GM21515 (cell line): ENCODE results near the gene APBA2.

Source experiments
- ATAC-seq: cut with Tn5 transposase; IDR thresholded peaks from one replicate; pipeline ENCODE4 v1.9.1; 2021; ENCODE audit not compliant: unreplicated experiment

APBA2 gene

DNA sequence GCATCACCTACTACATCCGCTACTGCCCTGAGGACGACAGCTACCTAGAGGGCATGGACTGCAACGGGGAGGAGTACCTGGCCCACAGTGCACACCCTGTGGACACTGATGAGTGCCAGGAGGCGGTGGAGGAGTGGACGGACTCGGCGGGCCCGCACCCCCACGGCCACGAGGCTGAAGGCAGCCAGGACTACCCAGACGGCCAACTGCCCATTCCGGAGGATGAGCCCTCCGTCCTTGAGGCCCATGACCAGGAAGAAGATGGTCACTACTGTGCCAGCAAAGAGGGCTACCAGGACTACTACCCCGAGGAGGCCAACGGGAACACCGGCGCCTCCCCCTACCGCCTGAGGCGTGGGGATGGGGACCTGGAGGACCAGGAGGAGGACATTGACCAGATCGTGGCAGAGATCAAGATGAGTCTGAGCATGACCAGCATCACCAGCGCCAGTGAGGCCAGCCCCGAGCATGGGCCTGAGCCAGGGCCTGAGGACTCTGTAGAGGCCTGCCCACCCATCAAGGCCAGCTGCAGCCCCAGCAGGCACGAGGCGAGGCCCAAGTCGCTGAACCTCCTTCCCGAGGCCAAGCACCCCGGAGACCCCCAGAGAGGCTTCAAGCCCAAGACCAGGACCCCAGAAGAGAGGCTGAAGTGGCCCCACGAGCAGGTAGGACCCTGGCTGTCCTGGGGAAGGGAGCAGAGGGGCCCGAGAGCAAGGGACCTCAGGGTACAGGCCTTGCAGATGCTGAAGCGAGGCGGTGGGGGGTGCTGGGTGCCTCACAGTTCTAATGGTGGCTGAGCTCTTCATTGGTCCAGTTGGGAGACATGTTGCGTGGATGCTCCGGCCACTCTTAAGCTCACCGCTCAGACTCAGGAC is 168.6 kb downstream of the APBA2 start:
- ATAC-seq: no peak

DNA sequence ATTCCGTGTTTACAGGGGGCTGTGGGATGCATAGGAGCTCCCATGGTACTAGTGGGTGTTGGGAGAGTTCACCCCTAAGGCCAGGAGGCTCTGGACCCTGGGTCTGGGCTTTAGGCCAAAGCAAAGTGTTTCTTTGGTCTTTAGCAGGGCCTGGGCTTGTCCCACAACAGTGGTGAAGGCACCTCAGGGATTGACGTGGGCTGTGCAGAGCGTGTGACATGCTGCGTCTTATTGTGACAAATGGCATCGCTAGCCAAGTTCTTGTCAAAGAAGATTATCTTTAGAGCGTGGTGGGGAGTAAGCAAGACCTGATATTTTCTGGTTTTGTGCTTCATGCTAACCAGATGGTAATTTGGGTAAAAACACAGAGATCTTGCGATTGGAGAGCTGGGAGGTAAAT is 170.1 kb downstream of the APBA2 start:
- no peak for ATAC-seq

DNA sequence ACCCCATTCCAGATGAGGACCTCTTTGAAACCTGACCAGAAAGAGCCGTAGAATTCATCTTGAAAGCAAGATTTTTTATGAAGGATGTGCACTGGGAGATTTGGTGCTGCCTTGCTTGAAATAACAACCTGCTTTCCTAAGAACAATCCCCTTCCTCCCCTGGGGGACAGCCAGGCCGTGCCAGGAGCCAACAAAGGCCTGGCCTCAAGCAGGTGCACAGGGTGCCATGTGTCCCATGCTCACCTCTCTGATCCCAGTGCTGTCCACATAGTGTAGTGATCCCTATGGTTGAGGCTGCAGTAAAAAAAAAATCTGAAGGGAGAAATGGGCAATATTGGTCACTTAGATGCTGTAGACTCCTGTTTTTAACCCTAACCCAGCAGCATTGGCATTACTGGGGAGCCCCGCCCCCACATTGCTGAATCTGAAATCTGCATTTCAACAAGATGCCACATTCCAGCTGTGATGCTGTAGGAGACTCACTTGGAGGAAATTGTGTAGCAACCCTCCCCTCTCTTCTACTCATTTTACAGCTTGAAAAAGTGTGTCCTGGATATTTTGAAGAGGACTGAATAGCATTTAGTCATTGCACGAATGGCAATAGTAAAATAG is 171.2 kb downstream of the APBA2 start:
- ATAC-seq: no peak

DNA sequence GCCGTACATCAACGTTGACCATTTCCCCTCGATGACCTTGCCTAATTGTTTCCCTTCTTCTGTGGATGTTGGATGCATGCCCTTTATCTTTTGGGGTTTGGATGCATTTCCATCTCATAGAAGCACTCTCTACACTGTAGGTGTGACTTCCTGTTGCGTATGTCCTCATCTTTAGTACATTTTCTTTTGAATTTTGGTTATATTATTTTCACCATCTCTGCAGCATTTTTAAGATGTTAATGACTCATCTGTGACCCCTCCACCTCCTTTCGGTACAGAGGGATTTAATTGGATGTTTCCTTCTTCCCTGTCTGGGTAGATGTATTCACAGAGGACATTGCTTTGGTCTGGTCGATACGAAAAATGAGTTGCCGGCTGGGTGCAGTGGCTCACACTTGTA is 172.1 kb downstream of the APBA2 start:
- ATAC-seq: no peak

DNA sequence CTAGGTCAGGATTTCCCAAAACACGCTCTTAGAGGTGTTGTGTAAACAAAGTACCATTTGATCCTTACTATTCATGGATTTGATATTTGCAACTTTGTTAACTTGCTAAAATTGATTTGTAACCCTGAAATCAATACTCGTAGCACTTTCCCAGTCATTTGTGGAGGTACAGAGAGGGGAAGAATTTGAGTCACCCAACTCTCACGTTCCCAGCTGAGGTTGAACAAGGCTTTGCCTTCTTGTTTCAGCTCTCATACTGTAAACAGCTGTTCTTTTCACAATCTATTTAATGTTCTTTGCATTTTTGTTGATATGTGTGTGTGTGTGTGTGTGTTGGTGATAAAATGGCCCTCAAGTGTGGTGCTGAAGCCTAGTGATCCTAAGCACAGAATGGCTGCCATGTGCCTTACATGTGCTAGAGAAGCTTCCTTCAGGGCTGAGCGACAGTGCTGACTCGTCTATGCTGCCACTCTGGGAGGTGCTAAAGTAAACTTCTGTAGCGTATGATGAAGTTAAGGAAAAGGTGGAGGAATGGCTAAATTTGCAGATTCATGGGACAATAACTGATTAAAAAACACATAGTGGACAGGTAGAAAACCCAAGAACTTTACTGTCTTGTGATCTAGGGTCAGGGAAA is 173.2 kb downstream of the APBA2 start:
- no peak for ATAC-seq

DNA sequence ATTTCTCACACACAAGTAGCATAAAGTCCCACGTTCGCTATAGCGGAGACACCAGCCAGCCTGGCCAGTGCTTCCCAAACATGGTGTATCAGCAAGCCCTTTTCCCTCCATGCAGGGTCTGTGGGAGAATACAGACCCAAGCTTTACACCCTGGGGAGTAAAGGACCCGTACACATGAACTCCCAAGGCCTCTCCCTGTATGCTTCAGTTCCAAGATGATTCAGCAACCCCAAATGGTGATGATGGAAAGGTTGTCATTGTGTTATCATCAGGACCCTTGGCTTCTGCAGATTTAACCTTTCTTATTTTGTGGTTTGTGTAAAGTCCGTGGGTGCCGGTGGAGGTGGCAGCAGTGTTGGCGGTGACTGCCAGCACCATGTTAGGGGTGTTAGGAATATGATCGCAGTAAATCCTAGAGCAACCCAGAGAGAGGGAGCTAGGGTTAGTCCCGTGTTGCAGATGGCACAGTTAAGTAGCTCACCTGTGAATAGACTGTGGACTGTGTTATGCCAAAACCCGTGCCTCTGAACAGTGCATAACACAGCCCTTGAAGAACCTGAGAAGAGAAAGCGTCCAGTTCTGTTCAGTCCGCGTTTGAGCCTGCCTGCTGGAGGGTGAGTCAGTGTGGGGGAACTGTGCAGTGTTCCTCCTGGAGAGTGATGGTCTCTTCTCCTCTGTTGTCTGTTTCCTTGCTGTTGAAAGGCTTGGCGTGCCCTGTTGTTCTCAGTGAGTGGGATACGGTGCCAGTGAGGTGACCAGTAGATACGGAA is 174.3 kb downstream of the APBA2 start:
- no peak for ATAC-seq

DNA sequence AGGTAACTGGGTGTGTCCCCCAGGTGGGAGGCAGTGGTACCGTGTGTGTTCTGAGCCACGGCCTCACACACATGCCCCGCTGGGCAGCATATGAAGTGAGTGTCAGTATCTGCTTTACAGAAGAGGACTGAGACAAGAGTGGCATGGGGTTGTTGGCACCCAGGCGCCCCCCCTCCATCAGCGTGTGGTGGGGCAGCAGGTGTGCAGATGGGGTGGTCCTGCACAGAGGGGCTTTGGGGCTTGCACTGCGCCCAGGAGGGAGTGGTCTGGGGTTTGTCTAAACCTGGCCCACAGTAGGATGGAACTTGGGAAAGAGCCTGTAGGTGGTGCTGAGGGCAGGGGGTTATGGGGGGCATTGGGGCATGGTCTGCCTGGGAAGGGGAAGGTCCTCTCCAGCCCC is 176.0 kb downstream of the APBA2 start:
- no peak for ATAC-seq

DNA sequence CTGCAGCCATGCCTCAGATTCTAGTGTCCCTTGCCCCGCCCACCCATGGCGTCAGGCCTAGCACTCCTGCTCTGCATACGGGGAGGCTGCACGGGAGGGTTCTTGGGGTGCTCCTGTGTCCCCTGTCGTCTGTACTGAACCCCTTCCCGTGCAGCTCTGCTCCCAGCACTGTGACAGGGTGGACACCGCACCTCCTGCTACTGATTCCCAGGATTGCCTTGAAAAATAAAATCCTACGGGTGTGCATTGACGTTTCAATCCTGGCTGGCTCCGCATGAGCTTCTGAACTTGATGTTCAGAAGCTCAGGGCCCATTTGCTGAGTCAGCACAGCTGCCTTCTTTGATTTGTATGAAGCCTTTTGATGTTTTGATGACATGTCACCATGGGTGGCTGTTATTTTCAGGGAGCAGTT is 176.4 kb downstream of the APBA2 start:
- no peak for ATAC-seq

DNA sequence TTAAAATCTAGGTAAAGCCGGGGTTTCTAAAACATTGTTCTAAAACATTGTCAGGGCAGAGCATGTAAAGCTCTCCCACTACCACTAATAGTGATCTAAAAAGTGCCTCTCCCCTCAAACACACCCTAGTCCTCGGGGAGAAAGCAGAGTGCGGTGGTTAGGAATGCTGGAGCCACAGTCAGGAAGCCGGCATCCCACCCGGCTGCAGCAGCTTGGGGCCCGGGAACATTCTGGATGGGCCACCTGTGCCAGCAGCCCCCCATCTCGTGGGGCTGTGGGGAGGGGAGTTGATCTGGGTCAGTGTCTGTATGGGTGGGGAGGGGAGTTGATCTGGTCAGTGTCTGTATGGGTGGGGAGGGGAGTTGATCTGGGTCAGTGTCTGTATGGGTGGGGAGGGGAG is 176.9 kb downstream of the APBA2 start:
- ATAC-seq: no peak

DNA sequence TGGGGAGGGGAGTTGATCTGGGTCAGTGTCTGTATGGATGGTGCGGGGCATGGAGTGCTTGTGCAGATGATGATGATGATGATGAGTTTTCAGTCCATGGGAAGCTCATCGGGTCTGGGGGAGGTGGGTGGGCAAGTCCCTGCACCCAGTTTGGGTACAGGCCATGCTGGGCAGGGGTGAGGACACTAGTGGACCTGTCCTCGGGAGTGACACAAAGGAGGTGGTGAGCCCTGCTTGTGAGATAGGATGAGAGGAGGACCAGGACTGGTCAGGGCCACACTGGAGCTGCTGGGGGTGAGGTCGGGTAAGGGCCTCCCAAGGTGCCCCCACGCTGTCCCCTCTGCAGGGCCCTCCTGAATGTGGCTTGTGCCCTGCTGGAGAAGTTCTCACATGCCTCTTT is 177.9 kb downstream of the APBA2 start:
- no peak for ATAC-seq

DNA sequence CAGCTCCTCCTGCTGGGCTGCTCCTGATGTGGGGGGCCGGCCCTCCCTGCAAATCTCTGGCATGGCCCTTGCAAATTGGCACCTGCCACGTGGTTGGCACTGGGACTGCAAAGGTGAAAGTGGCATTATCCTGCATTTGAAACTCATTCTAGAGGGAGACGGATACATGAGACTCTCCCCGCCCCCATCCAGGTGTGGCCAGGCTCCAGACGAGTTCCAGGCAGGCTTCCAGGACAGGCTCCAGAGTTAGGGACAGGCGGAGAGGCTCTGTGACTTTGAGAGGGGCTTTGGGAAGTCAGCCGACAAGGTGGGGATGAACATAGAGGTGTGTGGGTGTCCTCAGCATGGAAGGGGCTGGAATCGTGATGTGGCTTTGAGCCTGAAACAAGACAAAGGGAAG is 178.5 kb downstream of the APBA2 start:
- ATAC-seq: no peak

DNA sequence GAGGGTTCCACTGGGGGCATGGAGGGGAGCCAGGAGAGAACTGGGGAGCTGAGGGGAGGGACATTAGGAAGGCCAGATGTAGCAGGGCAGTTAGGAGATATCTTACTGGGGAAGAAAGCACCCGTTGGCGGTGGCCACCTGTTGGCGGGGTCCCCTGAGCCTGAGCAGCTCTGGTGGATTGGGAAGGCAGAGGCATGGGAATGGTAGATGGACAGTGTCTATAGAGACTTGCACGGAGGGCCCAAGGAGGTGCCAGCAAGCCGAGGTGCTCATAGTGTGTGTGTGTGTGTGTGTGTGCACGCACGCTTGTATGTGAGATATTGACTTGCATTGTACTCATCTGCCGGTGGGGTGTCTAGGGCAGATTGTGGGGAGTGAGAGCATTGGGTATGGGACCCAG is 179.0 kb downstream of the APBA2 start:
- no peak for ATAC-seq

DNA sequence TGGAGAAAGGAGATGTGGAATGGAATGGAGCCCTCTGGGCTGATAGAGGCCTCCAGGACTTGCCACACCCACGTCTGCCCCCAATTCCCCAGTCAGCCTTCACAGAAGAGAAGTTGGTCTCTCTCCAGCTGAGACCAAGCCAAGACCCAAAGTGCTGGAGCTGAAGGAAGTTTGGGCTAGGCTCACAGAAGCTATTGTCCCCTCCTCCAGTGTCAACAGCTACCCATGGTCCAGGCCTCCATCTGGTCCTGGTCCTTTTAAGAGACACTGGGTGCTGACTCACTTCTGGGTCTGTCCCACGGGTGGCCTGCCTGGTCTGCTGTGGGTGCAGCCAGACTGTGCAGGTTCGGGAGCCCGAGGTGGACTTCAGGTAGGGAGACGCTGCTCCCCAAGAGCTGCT is 179.8 kb downstream of the APBA2 start:
- no peak for ATAC-seq

DNA sequence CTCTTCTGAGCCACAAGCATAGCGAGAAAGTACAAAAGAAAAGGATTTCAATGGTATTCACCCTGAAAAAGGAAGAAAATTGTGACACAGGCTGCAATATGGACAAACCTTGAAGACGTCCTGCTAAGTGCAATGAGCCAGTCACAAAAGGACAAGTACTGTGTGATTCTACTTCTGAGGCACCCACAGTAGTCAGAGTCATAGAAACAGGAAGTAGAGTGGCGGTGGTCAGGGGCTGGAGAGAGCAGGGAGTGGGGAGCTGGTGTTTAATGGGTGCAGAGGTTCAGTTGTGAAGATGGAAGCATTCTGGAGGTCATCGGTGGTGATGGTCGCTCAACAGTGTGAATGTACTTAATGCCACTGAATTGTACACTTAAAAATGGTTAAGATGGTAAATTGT is 180.5 kb downstream of the APBA2 start:
- ATAC-seq: no peak

DNA sequence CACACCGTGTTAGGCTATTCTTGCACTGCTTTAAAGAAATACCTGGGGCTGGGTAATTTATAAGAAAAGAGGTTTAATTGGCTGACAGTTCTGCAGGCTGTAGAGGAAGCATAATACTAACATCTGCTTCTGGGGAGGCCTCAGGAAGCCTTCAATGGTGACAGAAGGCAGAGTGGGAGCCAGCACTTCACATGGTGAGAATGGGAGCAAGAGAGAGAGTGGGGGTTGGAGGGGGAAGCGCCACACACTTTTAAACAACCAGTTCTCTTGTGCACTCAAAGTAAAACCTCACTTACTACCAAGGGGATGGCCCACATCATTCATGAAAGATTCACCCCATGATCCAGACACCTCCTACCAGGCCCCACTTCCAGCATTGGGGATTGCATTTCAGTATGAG is 181.1 kb downstream of the APBA2 start:
- no peak for ATAC-seq

DNA sequence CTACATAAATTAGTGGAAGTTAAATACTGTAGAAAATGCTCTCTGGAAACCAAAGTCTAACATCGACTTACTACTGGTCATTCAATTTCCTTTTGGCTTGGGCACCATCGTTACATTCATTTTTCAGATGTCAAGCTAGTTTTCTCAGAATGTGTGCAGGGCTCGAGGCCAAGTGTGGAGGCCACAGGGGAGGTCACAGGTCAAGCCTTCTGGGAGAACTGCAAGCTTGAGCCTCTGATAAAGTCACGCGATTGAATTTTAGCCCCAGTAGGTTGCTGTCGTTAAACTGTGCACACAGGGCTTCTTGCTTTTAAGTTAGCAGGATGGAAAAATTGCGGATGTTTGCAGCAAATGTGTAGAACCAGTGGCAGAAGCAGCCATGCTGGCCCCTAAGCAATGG is 182.2 kb downstream of the APBA2 start:
- ATAC-seq: no peak

DNA sequence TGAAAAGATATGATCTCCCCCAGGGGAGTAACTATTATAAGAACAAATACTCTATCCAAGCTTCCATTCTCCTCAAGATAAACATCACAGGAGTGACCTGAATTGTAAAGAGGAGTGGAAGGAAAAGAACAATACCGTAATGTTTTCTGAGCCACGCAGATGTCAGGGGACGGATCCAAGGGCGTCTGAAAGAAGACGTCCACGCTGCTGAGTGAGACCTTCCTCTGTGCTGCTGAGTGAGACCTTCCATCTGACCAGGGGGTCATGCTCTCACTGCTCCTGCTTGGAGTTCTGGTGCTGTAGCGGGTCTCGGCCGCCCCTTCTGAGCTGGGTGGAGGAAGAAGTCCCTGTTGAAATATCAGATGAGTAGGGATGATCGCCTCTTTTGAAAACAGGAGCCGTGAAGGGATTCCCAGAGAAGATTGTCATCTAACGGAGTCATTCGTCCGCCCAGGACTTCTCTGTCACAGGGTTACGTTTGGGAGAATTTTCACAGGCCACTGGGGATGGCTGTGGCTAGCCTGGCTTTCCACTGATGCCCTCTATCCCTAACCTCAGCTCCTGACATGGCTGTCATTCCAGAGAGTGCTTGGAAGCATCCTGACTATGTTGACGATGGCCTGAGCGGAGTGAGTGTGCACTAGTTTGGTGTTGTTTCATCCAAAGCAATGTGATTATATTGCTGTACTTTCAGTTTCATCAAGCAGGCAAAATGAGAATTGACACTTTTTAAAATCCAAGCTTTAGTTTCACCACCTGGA is 184.9 kb downstream of the APBA2 start:
- no peak for ATAC-seq

DNA sequence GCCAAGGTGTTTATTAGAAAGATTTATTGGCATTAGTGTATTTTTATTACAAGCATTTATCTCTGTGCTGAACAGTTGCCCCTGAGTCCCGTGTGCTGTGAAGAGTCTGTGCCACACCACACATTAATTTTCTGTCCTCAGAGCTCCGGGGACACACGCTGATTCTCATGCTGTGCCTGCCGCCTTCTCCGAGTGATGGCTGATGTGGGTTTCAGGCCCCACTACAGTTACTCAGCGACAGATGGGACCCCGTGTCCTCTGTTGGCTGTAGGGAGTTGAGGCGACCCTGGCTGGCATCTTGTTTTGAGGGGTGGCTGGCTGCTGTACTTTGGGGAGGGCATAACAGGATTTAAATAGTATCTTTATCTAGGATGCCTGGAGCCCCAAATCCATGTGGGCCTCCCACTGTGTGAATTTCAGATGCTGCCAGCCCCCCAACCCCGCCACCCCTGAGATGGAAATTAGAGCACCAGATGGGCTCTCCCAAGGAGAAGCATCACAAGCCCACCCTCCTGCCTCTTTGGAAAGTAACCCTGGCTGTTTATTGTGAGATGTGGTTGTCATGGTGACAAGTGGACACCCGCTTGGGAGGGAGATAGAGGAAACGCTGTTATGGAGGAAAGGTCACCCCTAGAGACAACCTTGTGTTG is 185.6 kb downstream of the APBA2 start:
- no peak for ATAC-seq

DNA sequence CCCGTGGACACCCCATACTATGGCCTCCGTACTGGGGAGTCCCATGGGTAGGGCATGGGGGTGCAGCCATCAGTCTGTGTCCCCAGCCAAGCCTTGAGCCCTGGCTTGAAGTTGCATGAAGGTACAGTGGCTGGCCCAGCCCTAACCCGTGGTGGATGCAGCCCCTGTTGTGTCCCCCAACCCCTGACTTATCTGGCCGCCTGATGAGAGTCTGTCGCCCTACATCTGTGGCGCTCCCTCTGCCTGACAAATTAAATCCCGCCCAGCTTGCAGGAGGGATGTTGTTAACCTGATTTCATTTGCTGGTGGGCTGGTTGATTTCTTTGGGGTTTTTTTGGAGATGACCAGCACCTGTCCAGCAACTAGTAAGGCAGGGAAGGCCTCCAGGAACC is 186.1 kb downstream of the APBA2 start:
- no peak for ATAC-seq

DNA sequence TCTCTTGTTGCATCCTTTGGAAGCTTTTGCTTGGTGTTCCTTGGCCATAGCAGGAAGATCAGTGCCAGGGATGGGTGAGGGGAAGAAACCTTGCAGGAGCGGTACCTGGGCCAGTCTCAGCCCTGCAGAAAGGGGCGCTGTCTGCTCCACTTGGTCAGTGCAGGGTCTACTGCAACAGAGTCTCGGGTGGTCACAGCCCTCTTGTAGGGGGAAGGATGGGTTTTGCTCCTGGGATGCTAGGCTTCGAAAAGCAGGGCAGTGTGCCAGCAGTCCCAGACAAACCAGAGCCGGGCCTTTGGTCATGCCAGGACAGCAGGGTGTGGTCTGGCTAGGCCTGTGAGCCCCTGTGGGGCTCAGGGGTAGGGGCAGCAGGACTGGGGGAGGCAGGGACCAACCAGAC is 186.7 kb downstream of the APBA2 start:
- no peak for ATAC-seq
